GM21360 (cell line): Measurements from ENCODE around the gene CLEC2D.
A peak's percentile ranks its signal among the peaks of the same experiment; 100 is the strongest.
"Not testable (repeated sequence)": the region's sequence is repeated elsewhere in the genome, so short reads cannot be mapped to it uniquely, and the experiment has no call there.

Experiments
- ATAC-seq: cut with Tn5 transposase; IDR thresholded peaks from one replicate; pipeline ENCODE4 v1.9.1; 2021; ENCODE audit warnings: mild to moderate bottlenecking, moderate library complexity; ENCODE audit not compliant: unreplicated experiment

The CLEC2D gene

DNA sequence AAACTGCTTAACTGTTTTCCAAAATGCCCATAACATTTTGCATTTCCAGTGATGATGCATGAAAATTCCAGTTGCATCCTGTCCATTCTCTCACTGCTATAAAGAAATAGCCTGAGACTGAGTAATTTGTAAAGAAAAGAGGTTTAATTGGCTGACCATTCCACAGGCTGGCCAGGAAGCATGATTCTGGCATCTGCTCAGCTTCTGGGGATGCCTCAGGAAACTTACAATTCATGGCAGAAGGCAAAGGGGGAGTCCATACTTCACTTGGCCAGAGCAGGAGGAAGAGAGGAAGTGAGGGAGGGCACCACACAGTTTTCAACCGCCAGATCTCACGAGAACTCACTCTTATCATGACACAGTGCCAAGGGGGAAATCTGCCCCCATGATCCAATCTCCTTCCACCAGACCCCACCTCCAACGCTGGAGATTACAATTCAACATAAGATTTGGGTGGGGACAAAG, 18.2 kb upstream of the CLEC2D start:
- ATAC-seq, result no peak

DNA sequence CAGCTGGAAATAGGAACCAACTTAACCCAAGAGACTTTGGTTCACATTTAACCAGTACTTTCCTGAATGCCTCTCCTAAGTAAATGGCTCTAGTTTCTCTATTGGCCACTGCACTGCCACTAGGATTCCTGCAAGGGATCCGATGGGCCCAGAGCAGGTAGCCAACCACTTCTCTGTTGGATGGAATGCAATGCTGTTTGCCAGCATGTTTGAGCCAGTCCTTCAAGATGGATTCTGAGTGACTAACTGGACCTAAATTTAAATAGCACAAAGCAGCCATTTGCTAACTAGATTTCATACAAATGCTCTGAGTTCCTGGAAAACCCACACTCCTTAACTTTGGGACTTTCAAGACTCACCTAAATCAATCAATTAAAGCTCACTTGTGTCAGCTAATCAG, 9.5 kb upstream of the CLEC2D start:
- ATAC-seq, result no peak

DNA sequence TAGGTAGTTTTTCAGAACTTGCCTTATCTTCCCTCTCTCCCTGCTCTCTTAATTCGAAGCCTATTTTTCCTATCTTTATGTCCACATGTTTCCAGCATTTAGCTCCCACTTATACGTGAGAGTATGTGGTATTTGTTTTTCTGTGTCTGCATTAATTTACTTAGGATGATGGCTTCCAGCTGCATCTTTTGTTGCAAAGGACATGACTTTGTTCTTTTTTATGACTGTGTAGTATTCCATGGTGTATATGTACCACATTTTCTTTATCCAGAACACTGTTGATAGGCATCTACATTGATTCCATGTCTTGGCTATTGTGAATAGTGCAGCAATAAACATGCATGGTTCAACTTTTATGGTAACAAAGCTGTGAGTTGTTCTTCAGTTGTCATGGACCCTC, 7.8 kb upstream of the CLEC2D start:
- ATAC-seq, result no peak

DNA sequence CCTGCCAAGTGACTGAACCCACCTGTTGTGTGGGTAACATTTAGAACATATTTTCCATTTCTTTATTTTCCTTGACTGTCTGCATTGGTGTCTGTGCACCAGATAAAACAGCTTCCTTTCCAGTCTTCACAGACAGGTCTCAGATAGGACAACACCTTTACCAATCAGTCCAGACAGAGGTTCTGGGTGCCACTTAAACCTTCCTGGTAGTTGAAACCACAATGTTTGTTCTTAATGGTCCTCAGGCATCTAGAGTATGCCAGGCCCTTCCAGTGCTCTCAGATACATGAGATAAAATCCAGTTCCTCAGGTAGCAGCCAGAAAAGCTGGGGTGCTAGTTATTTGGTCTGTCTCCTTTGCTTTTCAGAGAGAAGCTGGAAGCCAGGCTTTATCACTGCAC, 7.0 kb upstream of the CLEC2D start:
- no peak for ATAC-seq

DNA sequence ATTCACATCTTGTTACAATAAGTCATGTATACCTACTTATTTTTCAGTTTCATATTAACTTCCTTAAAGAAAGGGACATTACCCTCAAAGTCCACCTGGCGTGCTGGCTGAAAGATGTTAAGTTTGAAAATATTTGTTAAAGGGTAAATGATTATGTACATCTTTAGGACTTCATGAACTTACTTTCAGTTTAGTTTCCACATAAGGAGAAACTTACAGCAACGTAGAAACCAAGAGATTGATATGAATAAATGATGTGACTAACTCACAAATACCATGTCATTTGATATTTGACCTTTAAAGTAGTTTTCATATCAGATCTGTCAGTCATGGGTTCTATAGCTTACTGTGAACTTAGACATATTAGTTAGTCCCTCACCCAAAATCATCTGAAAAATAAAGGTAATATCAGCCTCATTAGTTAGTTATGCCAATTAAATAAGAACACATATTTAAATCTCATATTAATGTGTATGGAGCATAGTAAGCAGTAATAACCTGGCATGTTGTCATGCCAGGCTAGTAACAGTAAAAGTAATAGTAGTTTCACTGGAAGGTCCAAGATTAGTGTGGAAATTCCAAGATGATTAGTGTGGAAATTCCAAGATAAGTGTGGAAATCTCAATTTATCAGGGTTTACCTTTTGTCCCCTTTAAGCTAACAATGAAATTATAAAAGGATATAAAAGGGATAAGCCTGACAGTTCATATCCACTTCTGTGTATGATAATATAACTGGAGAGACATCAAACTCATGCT, 1.9 kb upstream of the CLEC2D start:
- ATAC-seq, result peak; percentile 40

DNA sequence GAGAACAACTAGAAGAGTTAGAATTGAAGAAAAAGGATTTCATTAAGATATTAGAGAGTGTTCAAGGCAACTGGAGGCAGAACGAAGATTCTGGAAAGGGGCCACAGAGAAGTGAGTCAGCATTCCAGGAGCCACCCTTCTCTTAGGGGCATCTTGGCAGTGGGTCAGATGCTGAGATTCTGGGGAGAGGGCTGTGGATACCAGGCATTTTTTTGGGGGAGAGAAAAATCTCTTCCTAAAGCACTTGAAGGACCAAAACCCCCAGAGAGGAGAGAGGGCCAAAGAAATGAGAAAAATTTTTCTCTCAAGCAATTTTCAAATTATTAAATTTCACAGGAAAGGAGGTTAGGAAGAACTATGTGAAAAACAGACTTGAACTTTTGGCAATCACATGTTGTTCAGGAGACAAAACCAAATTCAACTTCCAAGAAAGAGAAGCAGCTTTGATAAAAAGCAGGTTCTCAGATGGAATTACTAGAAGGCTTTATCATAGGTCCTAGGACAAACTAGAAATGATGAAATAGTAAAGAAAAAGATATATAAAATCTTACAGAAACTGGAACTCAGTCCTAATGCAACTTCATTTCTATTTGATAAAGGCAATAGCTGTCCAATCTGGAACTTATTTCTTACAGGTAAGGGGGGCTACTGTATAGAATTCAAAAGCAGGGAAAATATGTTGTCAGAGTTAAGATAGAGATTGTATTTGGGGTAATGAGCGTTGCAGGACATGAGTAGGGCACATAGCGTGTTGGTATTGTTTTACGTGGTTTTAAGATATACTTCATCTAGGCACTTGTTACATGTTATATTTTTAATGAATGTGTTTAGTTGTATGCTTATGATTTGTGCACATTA, 1.1 kb upstream of the CLEC2D start:
- no peak for ATAC-seq

DNA sequence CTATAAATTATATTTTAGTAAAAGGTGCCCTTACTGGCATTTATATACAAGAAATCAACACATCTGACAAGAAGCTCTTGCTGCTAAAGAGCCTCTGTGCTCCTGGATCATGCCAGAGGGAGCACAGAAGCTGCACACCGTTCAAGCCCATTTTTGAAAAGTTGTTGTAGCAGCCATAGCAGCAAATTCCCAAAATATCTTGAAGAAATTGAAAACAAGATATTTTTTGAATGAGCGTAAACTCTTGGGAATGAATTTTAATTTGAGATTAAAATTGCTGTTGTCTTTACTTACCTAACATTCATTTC, 540 bp upstream of the CLEC2D start:
- no peak for ATAC-seq

DNA sequence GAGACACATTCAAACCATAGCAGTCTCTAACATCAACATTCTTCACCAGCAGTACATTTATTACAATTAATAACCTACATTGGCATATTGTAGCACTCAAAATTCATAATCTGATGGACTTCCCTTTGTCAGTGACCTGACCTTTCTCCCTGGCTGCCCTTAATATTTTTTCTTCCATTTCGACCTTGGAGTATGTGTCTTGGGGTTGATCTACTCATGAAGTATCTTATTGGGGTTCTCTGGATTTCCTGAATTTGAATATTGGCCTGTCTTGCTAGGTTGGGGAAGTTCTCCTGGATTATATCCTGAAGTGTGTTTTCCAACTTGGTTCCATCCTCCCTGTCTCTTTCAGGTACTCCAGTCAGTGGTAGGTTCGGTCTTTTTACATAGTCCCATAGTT, 2.8 kb downstream of the CLEC2D start:
- ATAC-seq, result not testable (repeated sequence)

DNA sequence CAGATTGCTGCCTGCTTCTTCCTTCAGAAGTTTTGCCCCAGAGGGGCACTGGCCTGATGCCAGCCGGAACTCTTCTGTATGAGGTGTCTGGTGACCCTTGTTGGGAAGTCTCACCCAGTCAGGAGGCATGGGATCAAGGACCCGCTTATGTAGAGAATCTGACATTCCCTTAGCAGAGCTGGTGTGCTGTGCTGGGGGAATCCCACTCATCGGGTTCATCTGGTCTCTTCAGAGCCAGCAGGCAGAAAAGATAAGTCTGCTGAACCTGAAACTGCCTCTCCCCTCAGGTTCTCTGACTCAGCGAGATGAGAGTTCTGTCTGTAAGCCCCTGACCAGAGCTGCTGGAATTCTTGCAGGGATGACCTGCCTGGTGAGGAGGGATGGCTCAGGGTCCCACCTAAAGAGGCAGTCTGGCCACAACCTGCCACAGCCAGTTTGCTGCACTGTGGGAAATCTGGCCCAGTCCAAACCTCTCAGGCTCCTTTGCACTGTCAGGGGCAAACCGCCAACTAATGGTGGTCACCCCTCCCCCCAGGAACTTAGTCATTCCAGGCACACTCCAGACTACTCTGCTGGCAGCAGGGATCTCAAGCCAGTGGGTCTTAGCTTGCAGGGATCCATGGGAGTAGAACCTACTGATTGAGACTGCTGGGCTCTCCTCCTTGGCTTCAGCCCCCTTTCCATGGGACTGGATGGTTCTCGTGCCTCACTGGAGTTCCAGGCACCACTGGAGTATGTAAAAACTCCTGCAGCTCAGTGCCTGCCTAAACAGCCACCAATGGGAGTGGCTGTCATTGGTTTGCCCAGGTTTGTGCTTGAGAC, 4.1 kb downstream of the CLEC2D start:
- ATAC-seq, result no peak

DNA sequence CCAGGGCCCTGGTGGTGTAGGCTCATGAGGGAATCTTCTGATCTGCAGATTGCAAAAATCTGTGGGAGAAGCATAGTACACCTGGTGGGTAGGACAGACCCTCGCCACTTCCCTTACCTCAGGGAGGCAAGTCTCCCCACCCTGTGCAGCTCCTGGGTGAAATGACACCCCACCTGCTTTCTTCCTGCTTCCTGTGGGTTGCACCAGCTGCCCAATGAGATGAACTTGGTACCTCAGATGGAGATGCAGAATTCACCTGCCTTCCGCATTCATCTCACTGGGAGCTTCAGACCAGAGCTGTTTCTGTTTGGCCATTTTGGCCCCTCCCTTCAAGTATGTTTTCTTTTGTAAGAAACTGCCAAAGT, 4.7 kb downstream of the CLEC2D start:
- no peak for ATAC-seq

DNA sequence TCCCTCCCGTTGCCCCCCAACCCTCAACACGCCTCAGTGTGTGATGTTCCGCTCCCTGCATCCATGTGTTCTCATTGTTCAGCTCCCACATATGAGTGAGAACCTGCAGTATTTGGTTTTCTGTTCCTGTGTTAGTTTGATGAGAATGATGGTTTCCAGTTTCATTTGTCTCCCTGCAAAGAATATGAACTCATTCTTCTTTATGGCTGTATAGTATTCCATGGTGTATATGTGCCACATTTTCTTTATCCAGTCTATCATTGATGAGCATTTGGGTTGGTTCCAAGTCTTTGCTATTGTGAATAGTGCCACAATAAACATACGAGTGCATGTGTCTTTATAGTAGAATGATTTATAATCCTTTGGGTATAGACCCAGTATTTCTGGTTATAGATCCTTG, 13.0 kb downstream of the CLEC2D start:
- ATAC-seq, result not testable (repeated sequence)

DNA sequence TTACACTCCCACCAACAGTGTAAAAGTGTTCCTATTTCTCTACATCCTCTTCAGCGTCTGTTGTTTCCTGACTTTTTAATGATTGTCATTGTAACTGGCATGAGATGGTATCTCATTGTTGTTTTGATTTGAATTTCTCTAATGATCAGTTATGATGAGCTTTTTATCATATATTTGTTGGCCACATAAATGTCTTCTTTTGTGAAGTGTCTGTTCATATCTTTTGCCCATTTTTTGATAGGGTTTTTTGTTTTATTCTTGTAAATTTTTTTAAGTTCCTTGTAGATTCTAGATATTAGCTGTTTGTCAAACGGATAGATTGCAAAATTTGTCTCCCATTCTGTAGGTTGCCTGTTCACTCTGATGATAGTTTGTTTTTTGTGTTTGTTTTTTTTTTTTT, 13.4 kb downstream of the CLEC2D start:
- ATAC-seq, result not testable (repeated sequence)

DNA sequence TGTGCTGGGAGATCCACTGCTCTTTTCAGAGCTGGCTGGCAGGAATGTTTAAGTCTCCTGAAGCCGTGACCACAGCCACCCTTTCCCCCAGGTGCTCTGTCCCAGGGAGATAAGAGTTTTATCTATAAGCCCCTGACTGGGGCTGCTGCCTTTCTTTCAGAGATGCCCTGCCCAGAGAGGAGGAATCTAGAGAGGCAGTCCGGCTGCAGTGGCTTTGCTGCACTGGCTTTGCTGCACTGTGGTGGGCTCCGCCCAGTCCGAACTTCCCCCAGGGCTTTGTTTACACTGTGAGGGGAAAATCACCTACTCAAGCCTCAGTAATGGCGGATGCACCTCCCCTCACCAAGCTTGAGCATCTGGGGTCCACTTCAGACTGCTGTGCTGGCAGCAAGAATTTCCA, 15.9 kb downstream of the CLEC2D start:
- not testable (repeated sequence) for ATAC-seq

DNA sequence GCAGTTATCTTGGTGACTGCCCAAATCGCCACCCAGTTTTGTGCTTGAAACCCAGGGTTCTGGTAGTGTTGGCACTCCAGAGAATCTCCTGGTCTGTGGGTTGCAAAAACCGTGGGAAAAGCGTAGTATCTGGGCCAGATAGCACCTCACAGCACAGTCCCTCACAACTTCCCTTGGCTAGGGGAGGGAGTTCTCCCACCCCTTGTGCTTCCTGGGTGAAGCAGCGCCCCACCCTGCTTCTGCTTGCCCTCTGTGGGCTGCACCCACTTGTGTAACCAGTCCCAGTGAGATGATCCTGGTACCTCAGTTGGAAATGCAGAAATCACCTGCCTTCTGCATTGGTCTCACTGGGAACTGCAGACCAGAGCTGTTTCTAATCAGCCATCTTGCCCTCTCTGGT, 16.4 kb downstream of the CLEC2D start:
- no peak for ATAC-seq

DNA sequence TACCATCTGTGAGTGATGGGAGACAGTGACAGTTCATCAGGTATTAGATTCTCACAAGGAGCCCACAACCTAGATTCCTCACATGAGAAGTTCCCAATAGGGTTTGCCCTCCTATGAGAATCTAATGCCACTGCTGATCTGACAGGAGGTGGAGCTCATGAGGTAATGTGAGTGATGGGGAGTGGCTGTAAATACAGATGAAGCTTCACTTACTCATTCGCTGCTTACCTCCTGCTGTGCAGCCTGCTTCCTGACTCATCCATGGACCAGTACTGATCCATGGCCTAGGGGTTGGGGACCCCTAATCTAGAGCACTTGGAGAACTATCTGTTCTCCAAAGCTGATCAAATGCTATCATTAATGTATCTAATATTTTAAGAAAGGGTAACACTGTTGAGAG, 17.7 kb downstream of the CLEC2D start:
- ATAC-seq, result no peak

DNA sequence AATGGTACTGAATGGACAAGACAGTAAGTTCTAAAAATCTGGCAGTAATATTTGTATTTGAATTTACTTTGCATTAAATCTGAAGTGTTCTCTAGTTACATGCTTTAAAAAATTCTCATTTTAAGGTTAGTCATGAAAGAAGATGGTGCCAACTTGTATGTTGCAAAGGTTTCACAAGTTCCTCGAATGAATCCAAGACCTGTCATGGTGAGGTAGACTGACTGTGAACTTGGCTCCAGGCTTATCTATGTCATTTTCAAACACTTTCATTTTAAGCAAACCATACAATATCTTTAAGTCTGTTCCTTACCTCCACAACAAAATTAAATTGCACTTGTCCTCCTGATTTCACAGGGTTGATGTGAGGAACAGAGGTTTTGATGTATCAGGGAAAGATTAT, 23.4 kb downstream of the CLEC2D start:
- no peak for ATAC-seq

DNA sequence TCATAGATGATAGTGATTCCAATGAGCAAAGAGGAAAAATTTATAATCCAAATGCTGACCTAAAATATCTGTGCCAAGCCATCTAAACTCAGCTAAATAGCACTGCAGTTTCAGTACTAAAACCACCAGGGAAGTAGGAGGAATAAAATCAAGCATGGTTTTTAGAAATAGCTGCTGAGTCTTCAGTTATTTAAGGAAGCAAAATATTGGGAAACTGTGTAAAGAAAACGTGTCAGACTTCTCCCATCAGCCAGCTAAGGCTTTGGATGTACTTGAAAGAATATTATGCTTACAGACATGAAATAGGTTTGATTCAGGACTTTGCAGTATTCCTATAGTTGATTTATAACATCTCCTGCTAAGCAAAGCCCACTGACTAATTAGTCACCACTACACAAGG, 24.7 kb downstream of the CLEC2D start:
- ATAC-seq, result no peak

DNA sequence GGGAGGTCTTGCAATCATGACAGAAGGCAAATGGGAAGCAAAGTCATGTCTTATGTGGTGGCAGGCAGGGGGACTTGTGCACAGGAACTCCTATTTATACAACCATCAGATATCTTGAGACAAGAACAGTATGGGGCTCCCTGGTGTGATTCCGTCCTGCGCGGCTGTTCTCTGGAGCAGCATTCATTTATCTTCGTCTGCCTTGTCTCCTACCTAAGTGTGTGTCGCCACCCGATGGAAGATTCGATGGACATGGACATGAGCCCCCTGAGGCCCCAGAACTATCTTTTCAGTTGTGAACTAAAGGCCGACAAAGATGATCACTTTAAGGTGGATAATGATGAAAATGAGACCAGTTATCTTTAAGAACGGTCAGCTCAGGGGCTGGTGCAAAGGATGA, 25.6 kb downstream of the CLEC2D start:
- ATAC-seq, result not testable (repeated sequence)

DNA sequence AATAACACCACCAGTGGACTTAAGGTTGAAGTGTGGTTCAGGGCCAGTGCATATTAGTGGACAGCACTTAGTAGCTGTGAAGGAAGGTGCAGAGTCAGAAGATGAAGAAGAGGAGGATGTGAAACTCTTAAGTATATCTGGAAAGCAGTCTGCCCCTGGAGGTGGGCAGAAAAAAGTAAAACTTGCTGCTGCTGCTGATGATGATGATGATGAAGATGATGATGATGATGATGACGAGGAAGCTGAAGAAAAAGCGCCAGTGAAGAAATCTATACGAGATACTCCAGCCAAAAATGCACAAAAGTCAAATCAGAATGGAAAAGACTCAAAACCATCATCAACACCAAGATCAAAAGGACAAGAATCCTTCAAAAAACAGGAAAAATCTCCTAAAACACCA, 26.1 kb downstream of the CLEC2D start:
- not testable (repeated sequence) for ATAC-seq

DNA sequence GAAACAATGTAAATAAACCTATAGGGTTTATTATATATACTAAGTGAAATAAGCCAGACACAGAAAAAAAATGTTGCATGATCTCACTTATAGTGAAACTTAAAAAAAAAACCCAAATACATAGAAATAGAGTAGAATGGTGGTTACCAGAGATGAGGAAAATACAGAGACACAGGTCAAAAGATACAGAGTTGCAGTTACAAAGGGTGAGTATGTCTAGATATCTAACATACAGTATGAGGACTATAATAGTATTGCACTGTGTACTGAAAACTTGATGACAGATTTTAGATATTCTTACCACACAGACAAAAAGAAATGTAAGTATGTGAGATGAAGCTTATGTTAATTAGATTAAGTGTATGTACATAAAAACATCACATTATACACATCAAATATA, 28.1 kb downstream of the CLEC2D start:
- no peak for ATAC-seq

DNA sequence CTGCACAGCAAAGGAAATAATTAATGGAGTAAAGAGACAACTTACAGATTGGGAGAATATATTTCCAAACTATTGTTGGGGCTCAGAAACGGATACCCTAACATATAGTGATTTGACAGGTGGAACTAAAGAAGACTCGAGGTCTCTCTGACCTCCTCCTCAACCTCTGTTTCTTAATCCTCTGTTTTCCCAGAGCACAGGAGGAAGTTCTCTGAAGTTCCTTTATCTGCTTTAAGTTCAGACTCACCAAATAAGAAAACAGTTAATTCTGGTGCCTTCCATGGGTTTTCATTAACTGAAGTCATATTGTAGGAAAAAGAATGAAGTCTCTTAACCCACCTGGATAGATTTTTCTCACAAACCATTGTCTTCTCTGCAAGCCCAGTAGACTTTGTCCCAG, 29.2 kb downstream of the CLEC2D start:
- no peak for ATAC-seq
